NCI-H1694 (cell line): ENCODE measurements around the gene SORCS2.
A peak's percentile ranks its signal among the peaks of the same experiment; 100 is the strongest.

Experiments used
- DNase-seq: peaks from one replicate; lab custom pipeline; 2025; lab: John Stamatoyannopoulos, UW

SORCS2 gene

DNA sequence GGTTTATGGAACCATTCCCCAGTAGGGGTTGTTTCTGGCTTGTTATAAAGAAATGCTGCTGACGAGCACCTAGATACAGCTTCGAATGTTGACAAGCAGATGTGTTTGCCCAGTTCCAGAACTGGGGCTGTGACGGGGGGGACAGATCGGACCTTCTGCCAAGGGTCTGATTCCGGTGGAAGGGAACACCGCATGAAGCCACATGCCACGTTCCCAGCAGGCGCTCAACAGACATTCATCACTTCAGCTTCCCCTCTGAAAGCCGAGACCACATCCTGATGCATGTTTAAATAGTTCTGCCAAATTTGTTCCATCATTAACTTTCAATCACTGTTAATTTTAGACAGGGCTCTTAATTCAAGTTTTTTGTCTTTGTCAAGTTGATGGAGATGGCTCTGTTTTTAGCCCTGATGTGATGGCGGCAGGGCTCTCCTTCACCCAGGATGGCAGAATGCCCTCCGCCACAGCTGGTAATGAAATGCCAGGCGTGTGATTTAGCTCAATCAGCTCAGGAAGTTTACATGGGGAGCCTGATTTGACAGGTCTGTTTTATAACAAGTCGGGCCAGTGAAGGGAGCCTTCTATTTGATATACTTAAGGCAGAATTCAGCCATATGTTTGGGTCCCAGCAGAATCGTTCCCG lies 185.0 kb downstream of the SORCS2 start:
- DNase-seq = peak; percentile 79

DNA sequence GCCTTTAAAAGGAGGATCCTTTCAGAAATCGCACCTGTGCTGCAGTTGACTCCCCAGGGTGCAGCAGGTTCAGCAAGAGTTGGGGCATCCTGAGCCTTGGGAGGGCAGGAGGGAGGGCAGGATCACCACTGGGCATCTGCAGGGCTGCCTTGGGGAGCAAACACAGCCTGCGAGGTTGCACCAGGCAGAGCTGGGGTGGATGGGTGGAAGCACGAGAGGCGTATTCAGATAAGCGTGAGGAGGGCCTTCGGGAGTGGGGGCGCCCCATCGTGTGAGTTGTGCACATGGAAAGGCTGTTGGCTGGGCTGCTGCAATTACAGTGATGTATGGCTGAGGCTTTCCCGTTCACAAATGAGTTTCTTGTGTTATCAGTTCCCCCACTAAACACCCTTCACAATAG lies 186.8 kb downstream of the SORCS2 start:
- DNase-seq = no peak

DNA sequence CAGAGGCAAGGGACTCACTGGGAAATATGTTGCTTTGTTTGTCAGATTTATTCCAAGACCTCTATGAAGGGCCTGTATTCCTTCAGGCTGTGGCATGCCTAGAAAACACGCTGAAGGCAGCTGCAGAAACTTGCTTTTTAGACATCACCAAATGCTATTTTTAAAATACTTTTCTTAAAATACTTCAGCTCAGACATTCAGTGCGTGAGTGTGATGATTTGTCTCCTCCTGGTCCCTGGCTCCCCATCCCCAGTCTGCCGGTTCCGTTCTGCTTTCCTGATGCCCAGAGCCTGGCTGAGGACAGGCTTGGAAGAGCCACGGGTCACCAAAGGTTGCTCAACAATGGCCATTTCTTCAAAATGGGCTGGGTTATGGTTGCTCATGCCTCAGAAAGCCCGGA lies 187.4 kb downstream of the SORCS2 start:
- no peak for DNase-seq

DNA sequence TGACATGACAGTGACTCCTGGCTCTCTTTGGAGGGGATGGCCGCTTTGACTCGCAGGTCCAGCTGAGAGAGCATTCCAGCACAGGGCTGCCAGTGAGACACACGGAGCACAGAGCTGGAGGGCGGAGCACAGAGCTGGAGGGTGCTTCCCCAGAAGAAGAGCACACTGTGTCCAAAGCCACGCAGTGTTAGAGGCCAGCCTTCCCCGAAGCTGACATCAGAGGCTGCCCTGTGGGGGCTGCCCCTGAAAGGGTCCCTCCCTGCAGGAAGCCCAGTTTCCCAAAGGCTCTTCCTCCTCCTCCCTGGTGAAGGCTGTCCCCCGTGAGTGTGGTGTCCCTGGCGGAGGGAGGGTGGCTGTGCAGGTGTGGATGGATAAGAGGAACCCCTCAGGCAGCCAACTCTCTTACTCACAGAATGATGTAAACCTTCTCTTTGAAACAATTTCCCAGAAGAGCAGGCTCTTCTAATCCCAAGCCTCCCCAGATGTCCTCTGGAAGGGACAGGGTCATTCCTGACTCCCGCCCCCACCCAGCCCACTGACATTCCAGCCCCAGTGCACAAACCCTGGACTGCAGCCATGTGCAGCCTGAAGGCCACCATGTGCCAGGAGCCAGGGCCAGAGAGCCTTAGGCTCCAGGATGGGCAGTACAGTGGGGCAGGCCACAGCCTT lies 189.0 kb downstream of the SORCS2 start:
- DNase-seq = no peak

DNA sequence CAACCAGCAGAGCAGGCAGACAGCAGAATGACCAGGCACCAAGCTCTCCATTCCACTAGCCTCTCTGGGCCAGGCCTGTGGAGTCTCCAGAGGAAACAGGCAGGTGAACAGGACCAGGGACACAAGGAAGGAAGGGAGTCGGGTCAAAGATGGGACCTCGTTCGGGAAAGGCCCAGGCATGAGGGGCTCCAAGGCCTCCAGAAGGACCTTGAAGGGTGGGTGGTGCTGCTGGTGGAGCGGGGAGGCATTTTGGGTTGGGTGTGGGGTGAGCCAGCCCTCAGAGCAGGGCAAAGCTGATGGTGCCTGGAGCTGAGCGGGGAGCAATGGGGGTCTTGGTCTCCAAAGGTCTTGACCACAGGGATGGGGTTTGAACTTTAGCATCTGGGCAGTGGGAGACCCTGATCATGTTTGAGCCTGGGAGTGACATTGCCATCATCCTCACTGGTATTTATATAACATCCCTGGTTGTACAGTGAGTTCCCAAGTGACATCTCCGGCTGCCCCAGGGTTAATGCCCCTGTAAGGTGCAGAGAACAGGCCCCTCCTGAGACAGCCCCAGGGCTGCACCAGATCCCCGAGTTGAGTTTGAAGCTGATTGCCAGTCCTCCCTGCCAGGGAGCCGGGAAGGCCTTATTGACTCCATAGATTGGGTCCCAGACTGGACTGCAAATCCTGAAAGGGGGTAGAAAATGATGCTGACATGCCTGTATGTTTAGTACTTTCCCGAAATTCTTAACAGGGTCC lies 189.7 kb downstream of the SORCS2 start:
- DNase-seq = no peak

DNA sequence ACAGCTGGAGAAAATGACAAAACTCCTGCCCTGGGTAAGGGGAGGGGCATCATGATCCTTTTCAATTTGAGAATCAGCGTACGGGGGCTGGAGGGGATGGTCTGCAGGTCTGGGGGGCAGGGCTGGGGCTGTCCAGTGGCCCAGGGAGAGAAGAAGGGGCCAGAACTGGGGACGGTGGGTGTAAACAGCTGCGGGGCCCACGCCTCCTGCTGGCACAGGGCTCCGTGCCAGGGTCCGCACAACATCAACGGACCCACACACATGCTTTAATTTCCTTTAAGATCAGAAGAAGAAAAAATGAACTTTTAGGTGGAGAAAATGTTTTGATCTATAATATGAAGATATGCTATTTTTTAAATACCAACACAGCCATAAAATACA lies 190.3 kb downstream of the SORCS2 start:
- DNase-seq = no peak

DNA sequence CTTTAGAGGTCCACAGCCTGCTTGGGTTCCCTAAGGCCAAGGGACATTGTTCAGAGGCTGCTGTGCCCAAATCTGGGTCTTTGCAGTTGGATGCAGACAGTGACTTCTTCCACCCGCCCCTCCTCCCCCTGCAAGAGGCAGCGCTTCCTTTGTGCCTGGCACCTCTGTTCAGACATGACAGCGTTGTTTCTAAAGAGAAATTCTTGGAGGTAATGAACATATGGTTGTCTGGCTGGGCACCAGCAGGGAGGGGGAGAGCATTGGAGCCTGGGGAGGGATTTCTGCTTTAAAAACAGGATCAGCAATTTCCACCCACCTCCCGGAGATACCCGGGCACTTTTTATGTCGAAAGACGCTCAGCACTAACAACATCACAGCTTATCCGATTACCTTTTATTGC lies 190.9 kb downstream of the SORCS2 start:
- DNase-seq = no peak

DNA sequence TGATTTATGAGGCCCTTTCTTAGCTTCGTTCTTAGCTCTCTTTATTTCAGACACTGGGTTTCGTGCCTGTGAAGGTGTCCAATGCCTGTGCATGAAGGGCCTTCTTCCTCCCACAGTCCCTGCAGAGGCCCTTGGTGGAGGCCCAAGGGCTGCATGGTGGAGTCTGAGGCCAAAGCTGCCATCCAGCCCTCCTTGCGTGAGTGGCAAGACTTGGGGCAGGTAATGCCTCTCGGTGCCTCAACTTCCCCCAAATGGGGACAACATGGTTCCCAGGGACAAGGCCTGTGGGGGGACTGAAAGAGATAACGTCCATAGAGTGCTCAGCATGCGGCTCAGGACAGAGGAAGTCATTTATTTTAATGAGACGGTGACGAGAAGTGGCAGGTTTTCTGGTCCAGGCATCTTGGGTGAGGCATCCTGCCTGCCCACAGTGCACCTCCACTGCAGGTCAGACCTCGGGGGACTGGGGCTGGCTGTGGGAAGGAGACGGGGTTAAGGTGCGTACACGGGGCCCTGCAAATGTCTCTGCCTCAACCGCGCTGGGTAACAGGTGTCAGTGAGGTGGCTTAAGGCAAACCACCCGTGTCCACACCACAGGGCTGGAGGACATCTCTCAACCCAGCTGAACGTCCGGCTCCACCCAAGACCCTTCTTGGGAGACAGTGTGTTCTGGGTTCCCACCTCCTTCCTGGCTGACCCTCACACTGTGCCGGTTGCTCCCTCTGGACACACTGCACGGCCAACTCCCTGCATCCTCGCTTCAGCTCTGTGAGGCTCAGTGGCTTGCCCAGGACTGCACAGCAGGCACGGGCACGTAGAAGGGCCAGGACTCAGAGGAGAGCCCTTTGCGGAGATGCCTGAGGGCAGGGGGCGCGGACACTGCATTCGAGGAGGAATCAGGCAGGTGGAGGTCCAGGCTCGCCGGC lies 191.9 kb downstream of the SORCS2 start:
- DNase-seq = no peak

DNA sequence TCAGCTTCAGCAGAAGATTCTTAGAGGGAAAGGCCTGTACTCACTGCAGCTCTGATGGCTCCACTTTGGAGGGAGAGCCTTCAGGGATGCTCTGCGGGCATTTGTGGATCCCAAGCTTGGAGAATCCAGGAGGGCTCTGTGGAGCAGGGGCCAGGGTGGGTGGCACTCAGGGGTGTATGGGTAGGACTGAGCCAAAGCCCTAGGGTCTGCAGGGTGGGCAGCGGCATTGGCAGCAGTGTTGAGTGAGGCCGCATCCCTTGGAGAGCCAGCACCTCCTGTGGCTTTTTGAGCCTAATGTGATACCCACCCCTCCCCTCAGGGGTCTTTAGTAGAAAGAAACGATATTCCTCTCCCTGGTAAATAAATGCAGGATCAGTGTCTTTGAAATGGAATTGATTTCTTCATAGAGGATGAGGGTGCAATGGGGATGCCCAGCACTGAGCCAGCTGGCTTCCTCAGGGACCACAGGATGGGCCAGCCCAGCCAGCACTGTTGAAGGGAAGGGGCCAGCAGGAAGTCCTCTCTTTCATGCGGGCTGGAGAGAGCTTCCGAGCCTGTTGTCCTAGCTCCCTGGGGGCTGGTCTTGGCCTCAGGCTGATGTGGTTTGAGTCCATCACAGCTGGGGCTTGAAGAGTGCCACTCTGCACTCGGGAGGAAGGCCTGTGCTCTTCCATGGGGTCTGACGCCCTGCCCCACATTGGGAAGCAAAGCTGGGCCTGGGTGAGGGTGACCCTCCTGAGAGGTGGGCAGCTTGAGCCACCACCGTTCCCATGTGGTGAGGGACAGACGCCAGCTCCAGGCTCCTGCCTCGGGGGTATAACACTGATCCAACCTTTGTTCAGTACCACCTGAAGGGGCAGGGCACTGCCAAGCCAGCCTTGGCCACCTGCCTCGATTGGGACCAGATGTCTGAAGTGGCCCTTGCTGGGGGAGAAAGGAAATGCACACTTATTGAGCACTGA lies 192.9 kb downstream of the SORCS2 start:
- no peak for DNase-seq

DNA sequence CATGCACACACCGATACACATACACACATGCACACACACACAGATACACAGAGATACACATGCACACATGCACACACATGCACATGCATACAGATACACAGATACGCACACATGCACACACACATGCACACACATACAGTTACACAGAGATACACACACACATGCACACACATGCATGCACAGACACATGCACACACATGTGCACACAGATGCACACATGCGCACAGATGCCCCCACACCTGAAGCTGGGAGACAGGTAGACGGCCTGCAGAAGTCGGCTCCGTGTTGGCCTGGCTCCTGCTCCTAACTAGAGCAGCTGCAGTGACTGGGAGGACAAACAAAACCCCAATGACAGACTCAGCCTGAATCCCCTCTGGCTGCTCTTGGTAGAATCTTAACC lies 195.6 kb downstream of the SORCS2 start:
- DNase-seq = no peak

DNA sequence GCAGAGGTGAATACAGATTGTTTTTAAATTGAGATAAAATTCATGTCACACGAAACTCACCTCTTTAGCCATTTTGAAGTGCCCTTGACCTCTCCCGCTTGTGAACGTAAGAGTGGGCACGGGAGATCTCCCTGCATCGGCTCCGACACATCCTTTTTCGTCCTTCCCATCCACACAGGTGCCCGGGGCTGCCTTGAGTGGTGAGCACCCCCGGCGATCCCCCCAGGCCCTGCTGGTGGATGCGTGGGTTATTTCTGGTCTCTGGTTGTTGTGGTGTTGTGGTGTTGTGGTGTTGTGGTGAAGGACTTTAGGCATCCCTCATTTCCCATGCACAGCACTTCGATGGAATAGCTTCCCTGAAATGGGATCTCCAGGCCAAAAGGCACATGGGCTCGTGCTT lies 196.3 kb downstream of the SORCS2 start:
- no peak for DNase-seq

DNA sequence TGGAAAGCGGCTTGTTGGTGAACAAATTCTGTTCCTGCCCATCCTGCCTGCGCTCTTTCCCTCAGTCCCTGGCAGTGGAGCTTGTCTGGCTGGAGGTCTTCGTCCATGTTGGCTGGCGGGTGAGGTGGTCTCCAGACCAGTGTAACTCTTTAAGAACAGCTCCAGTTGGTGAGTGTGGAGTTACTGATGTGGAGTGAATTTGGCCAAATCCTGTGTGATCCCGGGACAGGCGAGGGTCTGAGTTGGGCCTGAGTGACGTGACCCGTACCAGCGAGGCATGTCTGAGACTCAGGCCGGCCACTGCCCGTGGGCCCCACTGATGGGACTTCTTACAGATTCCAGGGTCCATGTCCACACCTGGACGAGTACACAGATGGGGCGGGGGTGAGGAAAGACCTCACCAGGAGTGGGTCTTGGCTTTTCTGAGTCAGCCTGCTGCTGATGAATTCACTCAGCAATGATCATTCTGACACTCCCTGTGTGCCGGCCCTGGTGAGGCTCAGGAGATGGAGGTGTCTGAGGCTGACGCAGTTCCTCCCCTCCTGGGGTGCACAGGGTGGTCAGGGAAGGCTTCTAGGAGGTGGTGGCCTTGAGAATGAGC lies 196.9 kb downstream of the SORCS2 start:
- DNase-seq = no peak

DNA sequence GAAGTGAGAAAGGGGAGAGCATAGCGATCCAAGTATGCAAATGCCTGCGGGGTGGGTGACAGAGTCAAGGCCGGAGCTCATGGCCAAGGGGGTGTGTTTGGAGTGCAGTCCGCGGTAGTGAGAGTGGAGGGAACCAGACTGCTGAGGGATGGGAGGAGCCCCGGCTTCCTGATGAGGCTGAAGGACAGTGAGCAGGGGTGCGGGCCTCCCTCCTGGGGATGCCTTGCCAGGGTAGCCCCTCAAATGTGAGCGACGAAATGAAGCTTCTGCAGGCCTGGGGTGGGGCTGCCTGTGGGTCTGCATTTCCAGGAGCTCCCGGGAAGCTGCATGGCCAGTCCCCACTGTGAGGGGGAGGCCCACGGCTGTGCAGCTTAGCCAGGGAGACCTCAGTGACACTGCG lies 197.4 kb downstream of the SORCS2 start:
- no peak for DNase-seq

DNA sequence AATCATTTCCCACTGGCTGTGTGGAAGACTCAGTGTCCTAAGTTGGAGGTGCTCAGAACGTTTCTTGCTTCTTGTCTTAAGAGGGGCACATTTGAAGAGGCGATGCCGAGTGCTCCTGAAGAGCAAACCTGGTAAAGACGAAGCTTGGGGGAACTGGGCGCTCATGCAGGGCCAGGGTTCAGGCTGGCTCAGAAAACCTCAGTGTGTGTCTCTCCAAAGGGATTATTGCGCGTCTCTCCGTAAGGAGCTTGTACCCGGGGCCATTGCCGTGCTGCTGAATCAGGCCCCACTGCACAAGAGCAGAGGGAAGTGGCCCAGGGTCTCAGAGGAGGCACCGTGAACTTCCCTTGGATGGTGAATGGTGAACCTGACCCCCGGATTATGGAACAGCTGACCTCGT lies 198.0 kb downstream of the SORCS2 start:
- DNase-seq = no peak

DNA sequence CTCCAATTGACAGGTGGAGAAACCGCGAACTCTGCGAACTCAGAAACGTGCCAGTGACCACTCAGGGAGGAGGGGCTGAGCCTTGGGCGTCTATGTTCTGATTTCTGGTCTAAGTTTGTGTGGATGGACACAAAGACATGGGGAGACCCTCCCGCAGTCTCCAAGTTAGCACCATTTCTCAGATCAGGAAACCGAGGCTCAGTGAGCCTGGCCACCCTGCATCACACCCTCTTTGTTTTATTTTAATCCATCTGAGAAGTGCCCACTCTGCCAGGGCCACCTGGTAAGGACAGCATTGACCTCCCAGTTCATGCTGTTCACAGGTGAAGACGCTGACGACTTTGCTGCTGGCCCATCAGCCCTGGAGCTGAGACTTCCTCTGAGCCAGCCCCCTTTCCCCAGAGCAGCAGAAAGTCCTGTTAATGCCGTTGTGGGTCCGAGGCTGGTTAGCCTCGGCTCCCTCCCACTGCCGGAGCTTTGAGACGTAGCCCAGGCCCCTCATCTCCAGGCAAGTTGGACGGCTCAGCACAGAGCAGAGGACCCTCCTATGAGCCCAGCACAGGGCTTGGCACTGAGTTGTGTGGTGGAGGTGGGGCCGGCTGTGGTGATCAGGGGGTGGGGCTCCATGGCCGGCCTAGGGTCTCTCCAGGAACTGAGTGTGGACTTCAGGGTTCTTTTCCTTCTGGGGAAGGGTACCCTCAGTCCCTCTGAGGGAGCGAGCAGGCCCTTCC lies 198.7 kb downstream of the SORCS2 start:
- no peak for DNase-seq

DNA sequence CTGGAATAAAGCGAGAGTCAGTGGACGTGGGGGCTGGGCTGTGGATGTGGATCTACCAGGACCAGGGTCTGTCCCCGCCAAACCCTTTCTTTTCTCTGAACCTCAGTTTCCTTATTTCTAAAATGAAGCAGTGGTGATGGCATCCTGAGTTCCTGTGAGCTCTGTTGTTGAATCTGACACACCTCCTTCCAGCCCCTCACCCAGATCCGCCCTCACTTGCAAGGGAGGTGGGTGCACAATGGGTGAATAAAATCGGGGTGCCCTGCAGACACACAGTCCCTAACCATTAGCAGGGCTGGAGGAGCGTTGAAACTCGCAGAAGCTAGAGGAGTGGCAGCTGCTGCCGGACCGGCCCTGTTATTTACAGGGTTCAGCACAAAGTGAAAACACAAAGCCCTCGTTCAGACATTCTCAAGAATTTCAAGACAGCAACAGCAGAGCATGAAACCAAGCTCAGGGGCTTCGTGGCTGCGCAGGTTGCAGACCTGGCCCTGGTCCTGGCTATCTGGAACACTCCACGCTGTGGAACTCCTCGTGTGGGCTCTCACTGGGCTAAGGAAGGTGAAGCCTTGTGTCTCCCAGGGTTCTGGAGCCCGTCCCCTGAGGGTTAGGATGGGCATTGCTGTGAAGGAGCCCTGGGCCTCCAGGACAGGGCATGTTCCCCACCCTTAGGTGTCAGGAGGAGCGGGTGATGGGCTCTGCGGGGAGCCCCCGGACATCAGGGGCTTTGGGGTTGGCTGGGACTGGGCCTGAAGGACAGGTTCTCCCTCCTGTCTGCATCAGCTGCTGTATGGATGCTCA lies 199.5 kb downstream of the SORCS2 start:
- DNase-seq = no peak

DNA sequence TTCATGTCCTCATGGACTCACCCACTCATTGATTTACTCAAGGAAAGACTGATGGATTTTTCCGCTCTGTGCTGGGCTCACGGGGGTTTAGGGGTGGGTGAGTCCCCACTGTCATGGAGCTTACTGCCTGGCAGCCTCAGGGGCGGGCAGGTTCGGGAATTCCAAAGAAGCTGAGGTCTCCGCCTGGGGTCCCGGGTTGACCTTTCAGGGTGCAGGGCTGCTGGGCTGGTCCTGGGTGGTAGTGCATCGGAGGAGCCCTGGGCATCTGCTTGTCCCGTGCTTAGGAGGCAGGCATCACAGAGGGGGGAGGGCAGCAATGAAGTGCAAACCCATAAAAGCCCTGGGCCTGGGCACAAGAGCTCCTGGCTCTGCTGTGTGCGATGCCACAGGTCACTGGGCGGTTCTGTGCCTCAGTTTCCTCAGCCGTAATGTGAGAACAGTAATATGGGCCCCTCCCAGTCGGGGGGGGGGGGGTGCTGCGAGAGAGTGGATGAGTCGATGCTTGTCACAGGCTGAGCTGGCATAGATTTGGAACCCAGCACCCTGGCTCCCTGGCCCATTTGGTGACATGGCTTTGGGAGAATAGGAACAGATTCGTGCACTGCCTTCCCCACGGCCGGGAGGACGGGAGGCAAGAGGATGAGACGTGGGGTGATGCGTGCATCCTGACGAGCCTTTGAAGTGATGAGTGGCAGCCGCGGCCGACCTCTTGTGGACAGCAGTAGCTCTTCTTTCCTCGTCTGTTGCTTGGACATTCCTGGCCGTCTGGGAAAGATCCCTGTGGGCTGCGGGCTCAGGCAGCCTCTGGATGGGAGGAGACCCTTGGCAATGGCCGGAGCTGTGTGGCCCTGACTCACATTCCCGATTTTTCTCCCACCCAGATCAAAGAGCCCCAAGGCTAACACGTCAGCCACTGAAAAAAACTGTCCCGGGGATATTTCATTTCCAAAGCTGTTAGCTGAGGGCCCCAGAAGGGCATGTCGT lies 200.4 kb downstream of the SORCS2 start:
- no peak for DNase-seq
